Lower leg skin (tissue), 3 donors: ENCODE data around the gene SIMC1.

Experiments used
- CTCF ChIP-seq, 3 donors: fragments of 450-650 bp; IDR thresholded peaks; one replicate each; pipeline ENCODE4 v1.5.1; 2016; ENCODE audit warnings: antibody characterized with exemption in 3 of 3, mild to moderate bottlenecking in 3 of 3, moderate library complexity in 2 of 3
- POLR2A ChIP-seq, 2 donors: fragments of 450-650 bp; IDR thresholded peaks; one replicate each; pipeline ENCODE4 v1.6.1; 2016 to 2017; ENCODE audit warnings: antibody characterized with exemption in 2 of 2, mild to moderate bottlenecking in 1 of 2, moderate library complexity in 1 of 2

DNA sequence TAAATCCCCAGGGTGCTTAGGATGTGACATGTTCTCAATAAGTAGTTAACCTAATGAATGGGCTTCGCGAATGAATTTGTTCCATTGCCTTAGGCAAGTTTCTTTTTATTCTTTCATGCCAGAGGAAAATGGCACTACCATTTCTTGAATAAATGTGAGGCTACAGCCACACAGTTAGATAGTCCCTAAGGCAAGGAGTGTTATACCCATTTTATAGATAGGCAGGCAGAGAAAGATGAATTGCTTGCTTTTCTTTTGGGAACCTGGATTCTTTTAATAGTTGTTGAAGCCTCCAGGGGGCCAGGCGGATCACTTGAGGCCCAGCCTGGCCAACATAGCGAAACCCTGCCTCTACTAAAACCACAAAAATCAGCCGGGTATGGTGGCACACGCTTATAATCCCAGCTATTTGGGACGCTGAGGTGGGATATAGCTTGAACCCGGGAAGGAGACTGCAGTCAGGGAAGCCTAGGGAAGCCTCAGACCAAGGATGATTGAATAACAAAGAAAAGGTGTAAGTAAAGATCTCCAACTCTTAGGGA lies 149.2 kb downstream of the SIMC1 start:
- TF ChIP-seq CTCF (IDR thresholded peaks at IDR 0.05): no peak
- no peak for TF ChIP-seq POLR2A (IDR thresholded peaks at IDR 0.05)
